ENCODE data around the gene SLC35E1.

The SLC35E1 gene

DNA sequence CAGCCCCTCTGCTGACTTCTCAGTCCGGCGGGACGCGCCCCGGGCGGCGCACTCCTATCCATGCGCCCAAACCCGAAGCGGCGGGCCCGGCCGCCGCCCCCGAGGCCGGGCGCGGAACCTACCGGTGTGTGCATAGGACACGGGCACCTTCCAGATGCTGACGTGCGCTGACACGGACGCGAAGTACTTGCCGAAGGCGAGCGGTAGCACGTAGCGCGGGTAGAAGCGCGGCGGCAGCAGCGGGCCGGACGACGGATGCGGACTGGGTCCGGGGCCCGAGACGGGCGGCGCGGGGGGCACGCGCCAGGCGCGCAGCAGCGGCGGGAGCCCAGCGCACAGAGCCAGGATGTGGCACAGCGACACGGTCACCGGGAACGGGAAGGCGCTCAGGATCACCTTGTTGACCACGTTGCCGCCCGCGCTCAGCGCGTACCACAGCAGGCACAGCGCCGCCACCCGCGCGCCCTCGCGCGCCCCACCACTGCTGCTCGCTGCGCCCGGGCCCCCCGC, 338 bp downstream of the SLC35E1 start:
- TF ChIP-seq, protein P1, sequence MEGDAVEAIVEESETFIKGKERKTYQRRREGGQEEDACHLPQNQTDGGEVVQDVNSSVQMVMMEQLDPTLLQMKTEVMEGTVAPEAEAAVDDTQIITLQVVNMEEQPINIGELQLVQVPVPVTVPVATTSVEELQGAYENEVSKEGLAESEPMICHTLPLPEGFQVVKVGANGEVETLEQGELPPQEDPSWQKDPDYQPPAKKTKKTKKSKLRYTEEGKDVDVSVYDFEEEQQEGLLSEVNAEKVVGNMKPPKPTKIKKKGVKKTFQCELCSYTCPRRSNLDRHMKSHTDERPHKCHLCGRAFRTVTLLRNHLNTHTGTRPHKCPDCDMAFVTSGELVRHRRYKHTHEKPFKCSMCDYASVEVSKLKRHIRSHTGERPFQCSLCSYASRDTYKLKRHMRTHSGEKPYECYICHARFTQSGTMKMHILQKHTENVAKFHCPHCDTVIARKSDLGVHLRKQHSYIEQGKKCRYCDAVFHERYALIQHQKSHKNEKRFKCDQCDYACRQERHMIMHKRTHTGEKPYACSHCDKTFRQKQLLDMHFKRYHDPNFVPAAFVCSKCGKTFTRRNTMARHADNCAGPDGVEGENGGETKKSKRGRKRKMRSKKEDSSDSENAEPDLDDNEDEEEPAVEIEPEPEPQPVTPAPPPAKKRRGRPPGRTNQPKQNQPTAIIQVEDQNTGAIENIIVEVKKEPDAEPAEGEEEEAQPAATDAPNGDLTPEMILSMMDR (conservative IDR thresholded peaks at IDR 0.05): no peak
- H3K27ac ChIP-seq: peak overlapping the region; percentile 100

DNA sequence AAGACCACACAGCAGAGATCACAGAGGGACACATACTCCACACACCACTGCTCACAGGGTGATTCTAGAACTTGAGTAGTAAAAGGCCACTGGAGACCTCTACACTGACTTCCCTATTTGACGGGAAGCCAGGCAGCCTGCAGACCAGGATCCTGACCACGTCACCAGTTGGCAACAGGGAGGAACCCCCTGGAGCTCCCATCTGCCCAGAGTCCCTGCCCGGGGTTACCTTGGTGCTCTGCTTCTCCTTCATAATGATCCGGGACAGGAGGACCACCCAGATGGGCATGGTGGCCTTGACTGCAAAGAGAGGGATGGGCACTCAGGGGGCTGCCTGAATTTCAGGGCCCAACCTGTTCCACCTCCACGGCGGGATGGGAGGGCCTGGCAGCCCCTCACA, 932 bp downstream of the SLC35E1 start:
- H3K27ac ChIP-seq: peak overlapping the region; percentile 100
- TF ChIP-seq, protein P1 (conservative IDR thresholded peaks at IDR 0.05): no peak

DNA sequence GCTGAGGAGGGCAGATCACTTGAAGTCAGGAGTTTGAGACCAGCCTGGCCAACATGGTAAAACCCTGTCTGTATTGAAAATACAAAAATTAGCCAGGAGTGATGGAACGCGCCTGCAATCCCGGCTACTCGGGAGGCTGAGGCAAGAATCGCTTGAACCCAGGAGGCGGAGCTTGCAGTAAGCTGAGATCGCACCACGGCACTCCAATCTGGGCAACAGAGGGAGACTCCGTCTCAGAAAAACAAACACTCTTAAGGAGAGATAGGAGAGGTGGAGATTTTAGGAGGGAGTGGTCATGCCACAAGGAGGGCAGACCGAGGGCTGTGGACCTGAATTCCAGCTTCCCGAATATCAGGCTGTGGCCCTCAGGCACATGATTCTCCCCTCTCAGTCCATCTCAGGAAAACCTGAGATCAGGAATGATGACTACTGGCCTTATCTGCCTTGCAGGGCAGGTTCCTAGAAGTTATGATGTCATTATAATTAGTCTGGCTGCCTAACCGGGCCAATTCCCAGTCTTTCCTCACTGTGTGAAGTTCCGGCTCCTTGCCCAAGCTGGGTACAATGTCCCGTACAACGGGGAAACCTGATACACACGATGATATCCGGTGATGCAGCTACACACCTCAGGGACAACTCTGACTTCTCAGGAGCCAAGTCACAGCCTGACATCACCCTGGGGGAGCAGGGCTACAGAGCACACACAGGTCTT, 2.5 kb downstream of the SLC35E1 start:
- TF ChIP-seq, protein P1 (conservative IDR thresholded peaks at IDR 0.05): no peak
- H3K27ac ChIP-seq: peak overlapping the region; percentile 100

- H3K27ac ChIP-seq: peak overlapping the region; percentile 100
- TF ChIP-seq, protein P1 (conservative IDR thresholded peaks at IDR 0.05): no peak
Measured at GRCh38 chr19:16566702-16567101, 5.5 kb downstream of the SLC35E1 start.

DNA sequence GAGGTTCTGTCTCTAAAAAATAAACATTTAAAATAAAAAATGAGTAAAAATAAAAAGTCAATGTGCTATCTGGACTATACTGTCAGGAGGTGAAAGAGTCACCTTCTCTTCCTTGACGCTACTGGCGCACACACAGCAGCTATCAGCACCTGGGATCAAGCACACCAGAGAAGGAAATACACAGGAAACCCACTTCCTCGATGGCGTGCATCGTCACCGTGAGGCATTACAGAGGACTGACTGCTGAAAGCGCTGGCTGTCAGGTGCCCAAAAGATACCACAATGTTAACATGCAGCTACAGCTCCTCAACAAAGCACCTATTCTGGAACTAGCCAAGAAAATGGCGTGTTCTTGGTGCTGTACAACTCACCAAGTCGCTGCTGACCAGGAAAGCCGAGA, 6.1 kb downstream of the SLC35E1 start:
- TF ChIP-seq, protein P1 (conservative IDR thresholded peaks at IDR 0.05): no peak
- H3K27ac ChIP-seq: peak overlapping the region; percentile 100

GRCh38 chr19:16564842-16565241, 7.4 kb downstream of the SLC35E1 start:
- TF ChIP-seq, protein P1 (conservative IDR thresholded peaks at IDR 0.05): peak; percentile 28; the same call in 1 of the 2 replicates
- H3K27ac ChIP-seq: peak overlapping the region; percentile 100

DNA sequence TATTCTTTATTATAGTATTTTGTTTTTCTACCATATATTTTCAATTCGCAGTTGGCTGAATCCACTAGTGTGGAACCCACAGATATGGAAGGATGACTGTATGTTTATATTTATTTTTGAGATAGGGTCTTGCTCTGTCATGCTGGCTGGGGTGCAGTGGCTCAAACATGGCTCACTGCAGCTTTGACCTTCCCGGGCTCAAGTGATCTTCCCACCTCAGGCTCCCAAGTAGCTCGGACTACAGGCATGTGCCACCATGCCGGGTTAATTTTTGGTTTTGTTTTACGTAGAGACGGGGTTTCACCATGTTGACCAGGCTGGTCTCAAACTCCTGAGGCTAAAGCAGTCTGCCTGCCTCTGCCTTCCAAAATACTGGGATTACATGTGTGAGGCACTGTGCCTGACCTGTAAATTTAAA, 9.6 kb downstream of the SLC35E1 start:
- peak overlapping the region; percentile 100 for H3K27ac ChIP-seq
- TF ChIP-seq, protein P1 (conservative IDR thresholded peaks at IDR 0.05): no peak

Measured in VCaP (cell line).